ENCODE results near the gene TMPRSS2.

Gene TMPRSS2

GRCh38 chr21:41509145-41509496 is 1.2 kb upstream of the TMPRSS2 start:
- no peak for DNase-seq

- DNase-seq, result no peak
These were observed 622 bp upstream of the TMPRSS2 start for GRCh38 chr21:41508415-41509144.

- DNase-seq, result no peak
These were observed 1.1 kb downstream of the TMPRSS2 start for GRCh38 chr21:41506611-41507520.

GRCh38 chr21:41506005-41506594 is 1.9 kb downstream of the TMPRSS2 start:
- no peak for DNase-seq

- DNase-seq, result no peak
These were observed 3.9 kb downstream of the TMPRSS2 start for GRCh38 chr21:41504030-41504429.

- DNase-seq, result no peak
These were observed 4.6 kb downstream of the TMPRSS2 start for GRCh38 chr21:41503331-41503730.

GRCh38 chr21:41501919-41502318 is 6.0 kb downstream of the TMPRSS2 start:
- DNase-seq, result no peak

GRCh38 chr21:41500931-41501381 is 7.0 kb downstream of the TMPRSS2 start:
- DNase-seq, result no peak

- no peak for DNase-seq
These were observed 7.6 kb downstream of the TMPRSS2 start for GRCh38 chr21:41500363-41500762.

- DNase-seq, result no peak
These were observed 8.0 kb downstream of the TMPRSS2 start for GRCh38 chr21:41499920-41500319.

GRCh38 chr21:41497788-41498187 is 10.2 kb downstream of the TMPRSS2 start:
- DNase-seq, result no peak

GRCh38 chr21:41497008-41497407 is 10.9 kb downstream of the TMPRSS2 start:
- DNase-seq, result no peak

- no peak for DNase-seq
These were observed 13.7 kb downstream of the TMPRSS2 start for GRCh38 chr21:41494242-41494641.

- DNase-seq, result no peak
These were observed 16.5 kb downstream of the TMPRSS2 start for GRCh38 chr21:41491412-41491811.

GRCh38 chr21:41490330-41490729 is 17.6 kb downstream of the TMPRSS2 start:
- DNase-seq, result no peak

- no peak for DNase-seq
These were observed 18.6 kb downstream of the TMPRSS2 start for GRCh38 chr21:41489329-41489728.

GRCh38 chr21:41488080-41488479 is 19.9 kb downstream of the TMPRSS2 start:
- no peak for DNase-seq

GRCh38 chr21:41487082-41487481 is 20.9 kb downstream of the TMPRSS2 start:
- DNase-seq, result no peak

GRCh38 chr21:41483973-41484372 is 24.0 kb downstream of the TMPRSS2 start:
- no peak for DNase-seq

- no peak for DNase-seq
These were observed 24.5 kb downstream of the TMPRSS2 start for GRCh38 chr21:41483415-41483814.

- no peak for DNase-seq
These were observed 25.0 kb downstream of the TMPRSS2 start for GRCh38 chr21:41482980-41483379.

GRCh38 chr21:41482301-41482700 is 25.7 kb downstream of the TMPRSS2 start:
- no peak for DNase-seq

GRCh38 chr21:41481191-41481590 is 26.8 kb downstream of the TMPRSS2 start:
- no peak for DNase-seq

All from Kasumi-1 (cell line).